Vagina (tissue), 2 donors: Measurements from ENCODE around the gene INO80C. TPM values are rescaled to one million over a fixed set of nuclear protein-coding genes. Genes with fewer than 3 reads are reported as not detected.

Experiments
- DNase-seq, 2 donors: peaks; one replicate each; pipeline ENCODE4 v3.0.0-alpha.2; 2017; ENCODE audit errors: extremely low spot score in 2 of 2
- H3K27ac ChIP-seq: fragments of 200-600 bp; sonication (generic); one replicate; pipeline ENCODE4 v1.5.1; 2019
- H3K27me3 ChIP-seq: fragments of 200-600 bp; sonication (generic); one replicate; pipeline ENCODE4 v1.5.1; 2019
- H3K36me3 ChIP-seq, 2 donors: fragments of 200-600 bp; sonication (generic); one replicate each; pipeline ENCODE4 v1.5.1; 2017 to 2019
- H3K4me1 ChIP-seq: fragments of 200-600 bp; sonication (generic); one replicate; pipeline ENCODE4 v1.5.1; 2019
- H3K4me3 ChIP-seq, 2 donors: fragments of 200-600 bp; sonication (generic); 1 replicate in 1 of 2; 2 replicates in 1 of 2; pipeline ENCODE4 v1.5.1; 2016 to 2019
- H3K9me3 ChIP-seq: fragments of 200-600 bp; sonication (generic); one replicate; pipeline ENCODE4 v1.5.1; 2019
- POLR2A ChIP-seq, 2 donors: fragments of 450-650 bp; IDR thresholded peaks; one replicate each; pipeline ENCODE4 v1.6.1; 2017; ENCODE audit warnings: antibody characterized with exemption in 2 of 2, mild to moderate bottlenecking in 2 of 2, moderate library complexity in 2 of 2
- POLR2AphosphoS5 ChIP-seq, 2 donors: sonication (generic); formaldehyde crosslinking; IDR thresholded peaks; one replicate each; pipeline ENCODE4 v1.9.0; 2017; ENCODE audit warnings: antibody characterized with exemption in 2 of 2, mild to moderate bottlenecking in 2 of 2, low read depth in 1 of 2; ENCODE audit not compliant: insufficient read depth in 1 of 2
- intact Hi-C: fragments of 100-400 bp; cut with DNase I; formaldehyde crosslinking; loops from one replicate; pipeline ENCODE4 v1.15.1; 2023
- total RNA-seq: library from RNA; depleted of rRNA; stranded (reverse); fragments of >200 nt; gene quantifications from one replicate; pipeline ENCODE4 v1.2.3, GENCODE V29; 2016
- TF ChIP-seq, protein P1 (sequence below), 3 experiments: fragments of 450-650 bp in 2 of 3; fragments of 200-600 bp in 1 of 3; sonication (generic) in 1 of 3; IDR thresholded peaks; one replicate each; pipeline ENCODE4 v1.5.1; 2017 to 2019; ENCODE audit warnings: antibody characterized with exemption in 3 of 3, mild to moderate bottlenecking in 2 of 3, moderate library complexity in 2 of 3

Gene INO80C
- total RNA-seq, 1 donor from 2014 or later = 21.1 TPM

DNA sequence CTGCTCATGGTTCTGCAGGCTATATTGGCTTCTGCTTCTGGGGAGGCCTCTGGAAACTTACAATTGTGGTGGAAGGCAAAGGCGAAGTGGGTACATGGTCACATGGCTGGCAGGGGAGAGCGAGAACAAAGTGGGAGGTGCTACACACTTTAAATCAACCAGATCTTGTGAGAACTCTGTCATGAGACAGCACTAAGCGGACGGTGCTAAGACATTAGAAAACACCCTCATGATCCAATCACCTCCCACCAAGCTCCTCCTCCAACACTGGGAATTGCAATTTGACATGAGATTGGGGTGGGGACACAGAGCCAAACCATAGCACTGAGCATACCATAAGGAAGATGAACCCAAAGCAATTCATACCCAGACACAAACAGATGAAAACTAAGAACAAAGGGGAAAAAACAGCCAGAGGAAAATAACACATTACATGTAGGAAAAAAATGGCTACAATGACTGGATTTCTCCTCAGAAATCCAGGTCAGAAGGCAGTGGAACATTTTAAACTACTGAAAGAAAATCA is 31.1 kb upstream of the INO80C start:
- no peaks in the 10 kb centered on the region for H3K9me3 ChIP-seq
- no peaks in the 10 kb centered on the region for H3K36me3 ChIP-seq
- no peak overlapping the region for H3K27ac ChIP-seq
- intact Hi-C loops = no loop called here
- H3K27me3 ChIP-seq = no peaks in the 10 kb centered on the region
- H3K4me3 ChIP-seq = no peak overlapping the region
- no peak for TF ChIP-seq POLR2A (IDR thresholded peaks at IDR 0.05)
- TF ChIP-seq POLR2AphosphoS5 (IDR thresholded peaks at IDR 0.05; ENCODE audit: insufficient read depth in 1 of 2, low read depth in 1 of 2) = no peak
- TF ChIP-seq, protein P1, sequence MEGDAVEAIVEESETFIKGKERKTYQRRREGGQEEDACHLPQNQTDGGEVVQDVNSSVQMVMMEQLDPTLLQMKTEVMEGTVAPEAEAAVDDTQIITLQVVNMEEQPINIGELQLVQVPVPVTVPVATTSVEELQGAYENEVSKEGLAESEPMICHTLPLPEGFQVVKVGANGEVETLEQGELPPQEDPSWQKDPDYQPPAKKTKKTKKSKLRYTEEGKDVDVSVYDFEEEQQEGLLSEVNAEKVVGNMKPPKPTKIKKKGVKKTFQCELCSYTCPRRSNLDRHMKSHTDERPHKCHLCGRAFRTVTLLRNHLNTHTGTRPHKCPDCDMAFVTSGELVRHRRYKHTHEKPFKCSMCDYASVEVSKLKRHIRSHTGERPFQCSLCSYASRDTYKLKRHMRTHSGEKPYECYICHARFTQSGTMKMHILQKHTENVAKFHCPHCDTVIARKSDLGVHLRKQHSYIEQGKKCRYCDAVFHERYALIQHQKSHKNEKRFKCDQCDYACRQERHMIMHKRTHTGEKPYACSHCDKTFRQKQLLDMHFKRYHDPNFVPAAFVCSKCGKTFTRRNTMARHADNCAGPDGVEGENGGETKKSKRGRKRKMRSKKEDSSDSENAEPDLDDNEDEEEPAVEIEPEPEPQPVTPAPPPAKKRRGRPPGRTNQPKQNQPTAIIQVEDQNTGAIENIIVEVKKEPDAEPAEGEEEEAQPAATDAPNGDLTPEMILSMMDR (IDR thresholded peaks at IDR 0.05) = no peak
- peaks cover 17% of the 10 kb centered on the region for H3K4me1 ChIP-seq
- no peak for DNase-seq

DNA sequence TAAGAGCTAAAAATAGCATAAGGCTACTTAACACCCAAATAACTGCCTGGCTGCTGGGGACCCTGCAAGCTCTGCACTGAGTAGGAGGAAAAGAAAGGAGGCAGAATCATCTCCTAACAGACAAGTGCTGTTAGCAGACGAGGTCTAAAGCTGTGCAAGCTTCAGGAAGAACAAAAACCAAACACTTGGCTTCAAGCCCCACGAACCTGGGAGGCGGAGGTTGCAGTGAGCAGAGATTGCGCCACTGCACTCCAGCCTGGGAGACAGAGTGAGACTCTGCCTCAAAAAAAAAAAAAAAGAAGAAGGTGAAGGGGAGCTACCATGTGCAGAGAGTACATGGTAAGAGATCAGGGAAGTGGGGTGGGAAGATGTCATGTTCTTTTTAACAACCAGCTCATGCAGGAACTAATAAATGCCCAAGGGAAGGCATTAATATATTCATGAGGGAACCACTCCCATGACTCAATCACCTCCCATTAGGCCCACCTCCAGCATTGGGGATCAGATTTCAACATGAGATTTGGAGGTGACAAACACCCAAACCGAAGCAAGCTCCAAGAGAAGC is 28.8 kb upstream of the INO80C start:
- peaks cover 17% of the 10 kb centered on the region for H3K4me1 ChIP-seq
- H3K4me3 ChIP-seq = no peak overlapping the region
- no peak for TF ChIP-seq POLR2A (IDR thresholded peaks at IDR 0.05)
- TF ChIP-seq POLR2AphosphoS5 (IDR thresholded peaks at IDR 0.05; ENCODE audit: insufficient read depth in 1 of 2, low read depth in 1 of 2) = peak in 1 of 2 donors; percentile 19
- no peak overlapping the region for H3K27ac ChIP-seq
- no peak for DNase-seq
- H3K27me3 ChIP-seq = no peaks in the 10 kb centered on the region
- no peaks in the 10 kb centered on the region for H3K9me3 ChIP-seq
- intact Hi-C loops = no loop called here
- no peaks in the 10 kb centered on the region for H3K36me3 ChIP-seq

DNA sequence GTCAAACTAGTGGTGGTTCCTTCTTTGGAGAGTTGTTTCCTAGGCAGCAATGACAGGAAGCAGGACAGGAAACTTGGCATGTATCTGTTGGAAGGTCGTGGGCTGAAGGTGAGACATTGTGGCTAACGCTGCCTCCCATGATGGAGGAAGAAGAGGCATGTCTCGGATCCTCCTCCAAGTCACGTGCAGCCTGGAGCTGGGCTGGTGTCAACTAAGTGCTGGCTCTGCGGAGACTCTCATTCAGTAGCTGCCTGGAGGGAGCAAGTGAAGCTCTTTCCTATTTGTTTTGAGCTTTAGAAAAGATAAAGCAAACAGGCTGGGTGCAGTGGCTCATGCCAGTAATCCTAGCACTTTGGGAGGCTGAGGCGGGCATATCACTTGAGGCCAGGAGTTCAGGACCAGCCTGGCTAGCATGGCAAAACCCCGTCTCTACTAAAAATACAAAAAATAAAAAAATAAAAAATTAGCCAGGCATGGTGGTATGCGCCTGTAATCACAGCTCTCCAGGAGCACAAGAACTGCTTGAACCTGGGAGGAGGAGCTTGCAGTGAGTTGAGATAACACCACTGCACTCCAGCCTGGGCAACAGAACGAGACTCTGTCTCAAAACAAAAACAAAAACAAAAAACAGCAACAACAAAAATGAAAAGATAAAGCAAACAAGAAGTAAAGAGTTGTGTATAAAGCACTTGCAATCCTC is 28.2 kb upstream of the INO80C start:
- DNase-seq = no peak
- TF ChIP-seq POLR2A (IDR thresholded peaks at IDR 0.05) (no peak), POLR2AphosphoS5 (IDR thresholded peaks at IDR 0.05; ENCODE audit: insufficient read depth in 1 of 2, low read depth in 1 of 2) (no peak)
- TF ChIP-seq, protein P1 (IDR thresholded peaks at IDR 0.05) = no peak
- H3K27ac ChIP-seq = no peak overlapping the region
- H3K27me3 ChIP-seq = no peaks in the 10 kb centered on the region
- H3K36me3 ChIP-seq = no peaks in the 10 kb centered on the region
- H3K4me1 ChIP-seq = peaks cover 17% of the 10 kb centered on the region
- H3K4me3 ChIP-seq = no peak overlapping the region
- intact Hi-C loops = no loop called here
- no peaks in the 10 kb centered on the region for H3K9me3 ChIP-seq

DNA sequence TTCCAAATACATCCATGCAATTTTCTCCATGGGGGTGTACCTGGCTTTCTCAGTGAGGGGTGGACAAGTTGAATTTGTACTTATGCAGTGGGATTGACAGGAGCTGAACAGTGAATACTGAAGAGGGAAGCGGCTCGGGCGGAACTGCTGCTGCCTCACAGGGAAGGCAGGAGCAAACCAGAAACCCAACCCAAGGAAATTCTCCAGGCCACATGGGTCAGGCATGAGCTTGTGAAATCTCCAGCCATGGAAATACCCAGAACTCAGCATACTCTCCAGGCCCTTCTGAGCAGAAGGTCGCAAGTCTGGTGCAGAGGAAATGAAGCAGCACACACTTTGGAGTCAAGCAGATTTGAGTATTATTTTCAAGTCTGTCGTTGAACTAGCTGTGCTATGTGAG is 26.5 kb upstream of the INO80C start:
- Histone ChIP-seq H3K27ac (no peak overlapping the region), H3K36me3 (no peaks in the 10 kb centered on the region), H3K4me1 (peaks cover 17% of the 10 kb centered on the region), H3K9me3 (no peaks in the 10 kb centered on the region), H3K27me3 (no peaks in the 10 kb centered on the region), H3K4me3 (no peak overlapping the region)
- no peak for TF ChIP-seq POLR2A (IDR thresholded peaks at IDR 0.05)
- TF ChIP-seq, protein P1 (IDR thresholded peaks at IDR 0.05) = no peak
- TF ChIP-seq POLR2AphosphoS5 (IDR thresholded peaks at IDR 0.05; ENCODE audit: insufficient read depth in 1 of 2, low read depth in 1 of 2) = no peak
- intact Hi-C loops = no loop called here
- DNase-seq = no peak

DNA sequence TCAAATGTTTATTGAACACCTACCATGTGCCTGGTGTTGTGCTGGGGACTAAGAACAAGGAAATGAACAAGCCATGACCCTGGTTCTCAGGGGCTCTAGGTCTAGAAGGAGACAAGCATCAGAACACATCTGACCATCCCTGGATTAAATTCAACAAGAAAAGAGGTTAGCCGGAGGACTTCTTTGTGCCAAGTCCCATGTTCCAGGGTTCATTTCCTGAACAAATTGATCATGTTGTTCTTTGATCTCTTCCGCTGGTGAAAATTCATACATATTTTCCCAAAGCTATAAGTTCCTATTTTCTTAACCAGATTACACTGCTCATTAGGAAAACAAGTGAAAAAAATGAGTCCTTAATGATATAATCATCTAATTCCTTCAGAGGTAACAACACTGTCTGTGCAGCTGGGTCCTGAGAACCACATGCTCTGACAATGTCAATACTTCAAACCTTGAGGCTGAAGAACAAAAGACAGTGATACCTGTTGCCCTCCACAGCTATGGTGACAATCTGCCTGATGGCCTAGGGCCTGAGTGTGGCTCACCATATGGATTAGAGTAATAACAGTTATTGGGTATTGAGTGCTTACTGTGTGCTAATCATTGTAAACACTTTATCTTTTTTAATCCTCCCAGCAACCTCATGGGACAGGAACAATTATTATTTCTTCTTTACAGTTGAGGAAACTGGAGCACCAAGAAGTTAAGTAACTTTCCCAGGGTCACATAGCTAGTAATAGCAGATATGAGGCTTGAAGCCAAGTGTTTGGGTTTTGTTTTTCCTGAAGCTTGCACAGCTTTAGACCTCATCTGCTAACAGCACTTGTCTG is 24.6 kb upstream of the INO80C start:
- DNase-seq = no peak
- no peak overlapping the region for H3K27ac ChIP-seq
- no peaks in the 10 kb centered on the region for H3K27me3 ChIP-seq
- H3K9me3 ChIP-seq = no peaks in the 10 kb centered on the region
- intact Hi-C loops = no loop called here
- TF ChIP-seq, protein P1 (IDR thresholded peaks at IDR 0.05) = no peak
- TF ChIP-seq POLR2AphosphoS5 (IDR thresholded peaks at IDR 0.05; ENCODE audit: insufficient read depth in 1 of 2, low read depth in 1 of 2) (no peak), POLR2A (IDR thresholded peaks at IDR 0.05) (no peak)
- H3K36me3 ChIP-seq = no peaks in the 10 kb centered on the region
- no peak overlapping the region for H3K4me3 ChIP-seq
- peaks cover 16% of the 10 kb centered on the region for H3K4me1 ChIP-seq
